HG03378 (cell line): ENCODE results near the gene TEX19.

ENCODE experiments used
- ATAC-seq: cut with Tn5 transposase; IDR thresholded peaks from one replicate; pipeline ENCODE4 v1.9.1; 2021; ENCODE audit warnings: mild to moderate bottlenecking, moderate library complexity; ENCODE audit not compliant: unreplicated experiment

TEX19 gene

DNA sequence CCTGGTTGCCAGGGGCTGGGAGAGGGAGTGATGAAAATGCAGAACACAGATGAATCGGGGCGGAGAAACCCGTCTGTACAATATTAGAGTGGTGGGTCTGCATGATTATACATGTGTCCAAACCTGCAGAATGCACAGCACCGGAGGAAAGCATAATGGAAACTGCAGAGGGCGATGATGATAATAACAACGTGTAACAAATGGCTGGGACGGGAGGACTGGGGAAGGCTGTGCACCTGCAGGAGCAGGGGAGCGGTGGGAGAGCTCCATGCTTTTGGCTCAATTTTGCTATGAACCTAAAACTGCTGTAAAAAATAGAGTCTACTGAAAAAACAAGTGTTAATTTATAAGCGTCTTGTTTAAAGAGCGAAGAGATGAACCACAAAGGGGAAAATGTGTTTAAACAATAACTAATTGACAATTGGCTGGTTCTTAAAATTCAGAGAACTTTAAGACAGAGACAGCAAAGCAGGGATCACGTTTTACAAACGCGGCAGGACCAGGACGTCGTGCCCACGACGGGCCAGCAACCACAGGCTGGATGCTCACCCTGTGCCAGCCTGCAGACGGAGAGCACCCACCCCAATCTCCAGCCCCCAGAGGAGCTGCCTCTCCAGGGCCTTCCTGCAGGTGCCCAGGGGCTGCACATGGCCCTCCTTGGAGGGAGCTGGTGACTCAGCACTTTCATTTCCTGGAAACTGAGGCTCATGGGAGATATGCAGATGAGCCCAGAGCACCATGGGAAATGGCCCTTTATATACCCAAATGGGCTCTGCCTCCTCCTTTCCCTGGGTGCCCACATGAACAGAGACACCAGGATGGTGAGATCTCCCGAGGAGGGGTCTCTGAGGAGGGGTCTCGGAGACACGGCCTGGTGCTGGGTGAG lies at the start of gene TEX19:
Gene TEX19, plus strand, starts transcription at position 783 of the 886 bp plus-strand sequence. CDS start 2,904 bp downstream, outside the sequence.
- ATAC-seq: no peak

GRCh38 chr17:82309656-82310570 lies 49.1 kb upstream of the TEX19 start:
- no peak for ATAC-seq

- no peak for ATAC-seq
Measured at GRCh38 chr17:82310877-82311276, 48.2 kb upstream of the TEX19 start.

DNA sequence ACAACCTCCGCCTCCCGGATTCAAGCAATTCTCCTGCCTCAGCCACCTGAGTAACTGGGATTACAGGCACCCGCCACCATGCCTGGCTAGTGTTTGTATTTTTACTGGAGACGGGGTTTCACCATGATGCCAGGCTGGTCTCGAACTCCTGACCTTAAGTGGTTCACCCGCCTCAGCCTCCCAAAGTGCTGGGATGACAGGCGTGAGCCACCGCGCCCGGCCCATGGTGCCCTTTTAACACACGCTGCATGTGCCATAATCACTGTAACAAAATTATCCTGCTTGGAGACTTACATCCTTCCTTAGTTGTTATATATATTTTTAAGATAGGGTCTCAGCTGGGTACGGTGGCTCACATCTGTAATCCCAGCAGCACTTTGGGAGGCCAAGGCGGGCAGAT lies 47.1 kb upstream of the TEX19 start:
- ATAC-seq: no peak

- no peak for ATAC-seq
Measured at GRCh38 chr17:82313195-82314011, 45.6 kb upstream of the TEX19 start.

- ATAC-seq: no peak
Measured at GRCh38 chr17:82314012-82314726, 44.9 kb upstream of the TEX19 start.

DNA sequence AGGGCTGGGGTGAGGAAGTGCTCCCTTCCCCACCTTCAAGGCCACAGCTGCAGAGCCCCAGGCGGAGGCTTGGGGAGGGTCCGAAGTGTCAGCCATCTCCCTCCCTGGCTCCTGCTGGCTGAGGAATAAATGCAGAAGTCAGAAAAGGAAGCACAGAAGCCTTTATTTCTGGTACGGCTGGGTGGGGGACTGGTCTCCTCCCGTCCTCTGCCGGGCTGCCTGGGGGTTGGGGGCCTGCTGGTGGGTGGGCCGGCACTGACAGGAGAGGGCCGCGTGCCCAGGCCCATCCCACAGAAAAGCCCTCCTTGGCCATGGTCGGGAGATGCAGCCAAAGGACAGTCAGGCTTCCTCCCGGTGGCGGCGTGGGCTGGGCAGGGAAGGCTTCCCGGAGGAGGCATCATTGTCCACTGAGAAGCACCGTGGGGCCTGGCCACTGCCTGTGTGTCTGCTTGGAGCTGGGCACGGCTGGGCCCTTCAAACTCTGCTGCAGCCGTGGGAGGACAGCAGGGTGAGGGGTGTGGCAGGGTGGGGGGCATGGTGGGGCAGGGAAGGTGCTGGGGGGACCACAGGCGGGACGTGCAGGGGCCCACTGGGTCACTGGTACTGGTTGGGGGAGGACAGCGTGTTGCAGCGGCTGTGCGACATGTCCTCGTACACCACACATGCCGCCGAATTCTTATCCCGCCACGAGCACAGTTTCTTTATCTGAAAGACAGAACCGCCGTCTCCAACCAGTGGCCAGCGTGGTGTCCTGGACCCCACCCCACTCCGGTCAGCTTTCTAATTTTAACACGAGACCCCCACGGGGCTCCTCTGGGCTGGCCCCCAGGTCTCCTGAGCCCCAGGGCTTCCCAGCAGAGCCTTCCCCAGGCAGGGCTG lies 44.1 kb upstream of the TEX19 start:
- ATAC-seq: no peak

DNA sequence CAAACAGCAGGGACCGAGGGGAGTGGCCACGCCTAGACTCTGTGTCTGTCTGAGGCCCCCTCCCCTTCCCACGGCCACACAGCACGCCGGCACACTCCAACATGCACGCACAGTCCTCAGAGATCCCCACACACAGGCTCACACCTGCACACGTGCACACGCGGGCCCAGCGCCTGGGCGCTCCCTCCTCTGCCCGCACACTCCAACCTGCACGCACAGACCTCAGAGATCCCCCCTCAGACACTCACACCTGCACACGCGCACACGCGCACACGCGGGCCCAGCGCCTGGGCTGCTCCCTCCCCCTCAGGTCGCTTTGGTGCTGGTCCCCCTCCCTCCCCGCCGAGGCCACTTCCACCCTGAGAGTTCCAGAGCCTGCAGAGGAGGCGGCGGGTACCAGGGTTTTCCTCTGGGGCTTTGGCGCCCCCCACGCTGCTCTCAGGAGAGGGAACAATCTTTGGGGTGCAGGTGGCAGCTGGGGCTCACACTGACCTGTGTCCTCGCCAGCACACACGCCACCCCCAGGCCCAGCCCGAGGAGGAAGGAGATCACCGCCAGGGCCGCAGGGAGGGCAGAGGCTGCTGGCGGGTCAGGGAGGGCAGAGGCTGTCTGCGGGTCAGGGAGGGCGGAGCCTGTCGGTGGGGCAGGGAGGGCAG lies 43.2 kb upstream of the TEX19 start:
- ATAC-seq: no peak

DNA sequence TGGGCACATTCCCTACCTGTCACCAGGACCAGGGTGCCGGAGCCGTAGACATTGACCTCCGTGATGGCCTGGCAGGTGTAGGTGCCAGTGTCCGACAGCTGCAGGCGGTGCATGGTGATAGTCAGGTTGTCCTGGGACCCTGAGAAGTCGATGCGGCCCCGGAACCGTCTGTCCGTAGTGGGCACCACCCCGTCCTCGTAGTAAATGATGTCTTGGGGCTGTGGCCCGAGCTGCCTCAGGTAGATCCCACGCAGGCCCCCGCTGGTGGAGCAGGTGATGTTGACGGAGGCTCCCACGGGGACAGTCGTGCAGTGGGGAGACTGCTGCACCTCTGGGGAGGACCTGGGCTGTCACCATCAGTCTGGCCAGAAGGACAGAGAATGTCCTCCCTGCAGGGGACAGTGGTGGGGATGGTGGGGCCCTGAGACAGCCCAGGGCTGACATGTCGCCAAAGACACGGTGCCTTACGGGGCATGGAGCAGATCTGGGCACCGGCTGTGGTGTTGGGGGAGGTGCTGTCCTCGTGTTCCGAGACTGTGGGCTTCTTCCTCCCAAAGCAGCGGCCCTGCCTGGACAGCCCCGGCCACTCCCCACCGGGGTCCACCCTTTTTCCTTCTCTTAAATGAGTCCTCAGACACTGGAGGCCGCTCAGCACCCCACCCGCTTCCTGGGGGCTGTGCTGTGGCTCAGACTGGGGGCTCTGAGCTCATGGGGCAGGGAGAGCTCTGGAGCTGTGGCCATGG lies 42.2 kb upstream of the TEX19 start:
- ATAC-seq: no peak

GRCh38 chr17:82317394-82318168 lies 41.5 kb upstream of the TEX19 start, which contains the start of gene CD7:
Gene CD7 (minus strand): TSS chr17:82317608. CDS start chr17:82317495, 113 bp downstream.
- no peak for ATAC-seq

- no peak for ATAC-seq
Measured at GRCh38 chr17:82318169-82318498, 40.9 kb upstream of the TEX19 start.

- no peak for ATAC-seq
Measured at GRCh38 chr17:82318772-82319606, 40.1 kb upstream of the TEX19 start.

GRCh38 chr17:82319619-82320062 lies 39.4 kb upstream of the TEX19 start:
- no peak for ATAC-seq

DNA sequence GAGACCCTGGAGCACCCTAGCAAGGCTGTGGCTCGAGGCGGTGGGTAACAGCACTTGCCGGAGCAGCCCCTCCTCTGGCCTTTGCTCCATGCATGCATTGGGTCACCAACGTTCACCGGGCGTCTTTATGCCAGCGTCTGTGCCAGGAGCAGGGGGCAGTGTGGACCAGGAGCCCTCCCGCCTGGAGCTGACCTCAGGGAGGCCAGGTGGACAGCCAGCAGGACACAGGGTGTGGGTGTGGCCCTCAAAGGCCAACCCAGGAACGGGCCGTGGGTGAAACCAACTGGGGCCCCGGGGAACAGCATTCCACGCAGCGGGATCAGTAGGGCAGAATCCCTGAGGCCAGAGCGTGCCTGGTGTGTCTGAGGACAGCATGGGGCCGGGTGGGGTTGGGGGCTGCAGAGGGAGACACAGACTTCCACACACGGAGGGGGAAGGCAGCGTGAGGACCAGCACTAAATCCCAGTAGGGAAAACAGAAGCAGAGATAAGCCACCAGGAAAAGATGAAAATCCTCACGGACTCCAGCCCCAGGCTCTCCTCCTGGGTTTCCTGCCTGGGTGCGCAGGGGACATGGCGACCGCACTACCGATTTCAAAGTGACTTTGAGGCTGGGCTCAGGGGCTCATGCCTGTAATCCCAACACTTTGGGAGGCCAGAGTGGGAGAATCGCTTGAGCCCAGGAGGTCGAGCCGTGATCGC lies 38.8 kb upstream of the TEX19 start:
- no peak for ATAC-seq
